B cell (primary cell): ENCODE data around the gene TMPRSS5.

ENCODE experiments used
- CTCF ChIP-seq: fragments of 200-600 bp; IDR thresholded peaks from one replicate; pipeline ENCODE4 v1.8.0; 2022; ENCODE audit warnings: antibody characterized with exemption, mild to moderate bottlenecking
- EZH2 ChIP-seq: IDR thresholded peaks from 2 replicates; pipeline ENCODE4 v1.6.1; 2012; ENCODE audit warnings: borderline replicate concordance, low read depth, mild to moderate bottlenecking, moderate library complexity, low read length; ENCODE audit not compliant: insufficient read depth, poor library complexity, severe bottlenecking

- no peak for TF ChIP-seq CTCF
- no peak for TF ChIP-seq EZH2
These were observed 16.8 kb upstream of the TMPRSS5 start for GRCh38 chr11:113722934-113723333.
